ENCODE measurements around the gene SEC14L5.

GRCh38 chr16:4970010-4970409 lies 11.9 kb downstream of the SEC14L5 start:
- TF ChIP-seq CTCF (IDR thresholded peaks at IDR 0.05) (no peak), POLR2A (IDR thresholded peaks at IDR 0.05) (no peak), POLR2AphosphoS5 (IDR thresholded peaks at IDR 0.05) (no peak)

Measured in prostate gland (tissue), 2 donors.